Colonic mucosa (tissue), 4 donors: Measurements from ENCODE around the gene KIF5B. TPM values are rescaled to one million over a fixed set of nuclear protein-coding genes. Genes with fewer than 3 reads are reported as not detected.
"Not testable (repeated sequence)": the region's sequence is repeated elsewhere in the genome, so short reads cannot be mapped to it uniquely, and the experiment has no call there.

ENCODE experiments used
- DNase-seq: peaks from one replicate; pipeline ENCODE4 v3.0.0-alpha.2; 2020
- H3K27ac ChIP-seq: fragments of 200-600 bp; one replicate; pipeline ENCODE4 v1.8.0; 2021
- H3K27me3 ChIP-seq: fragments of 200-600 bp; one replicate; pipeline ENCODE4 v1.8.0; 2021
- H3K36me3 ChIP-seq: fragments of 200-600 bp; one replicate; pipeline ENCODE4 v1.8.0; 2021
- H3K4me1 ChIP-seq: fragments of 200-600 bp; one replicate; pipeline ENCODE4 v1.8.0; 2021; ENCODE audit warnings: mild to moderate bottlenecking
- H3K4me3 ChIP-seq: fragments of 200-600 bp; one replicate; pipeline ENCODE4 v1.8.0; 2021
- H3K9ac ChIP-seq, 2 donors: one replicate each; pipeline ENCODE4 v1.7.0; 2013; ENCODE audit warnings: control low read depth in 2 of 2, low read depth in 2 of 2, low read length in 2 of 2
- H3K9me3 ChIP-seq: fragments of 200-600 bp; one replicate; pipeline ENCODE4 v1.8.0; 2021
- intact Hi-C: fragments of 100-400 bp; cut with DNase I; formaldehyde crosslinking; loops from one replicate; pipeline ENCODE4 v1.14.1; 2022
- total RNA-seq, 2 donors: library from RNA; stranded (reverse); fragmentation: NEBNext Ultra II Directional in 1 of 2; extraction: Animal tissue kit (Norgen Biotek cat#: 25700) in 1 of 2; gene quantifications; one replicate each; pipeline ENCODE4 v1.2.1, GENCODE V29; 2021
- TF ChIP-seq, protein P1 (sequence below): fragments of 200-600 bp; IDR thresholded peaks from one replicate; pipeline ENCODE4 v1.8.0; 2022; ENCODE audit warnings: antibody characterized with exemption, mild to moderate bottlenecking
- donor health status: healthy.
- donor health status: DM: no; HTN: no; CAD: no.
- donor health status: DM: no; HTN: no; CAD: no.

Gene KIF5B
- total RNA-seq, 2 donors from 2014 or later, result 119 to 153 TPM

DNA sequence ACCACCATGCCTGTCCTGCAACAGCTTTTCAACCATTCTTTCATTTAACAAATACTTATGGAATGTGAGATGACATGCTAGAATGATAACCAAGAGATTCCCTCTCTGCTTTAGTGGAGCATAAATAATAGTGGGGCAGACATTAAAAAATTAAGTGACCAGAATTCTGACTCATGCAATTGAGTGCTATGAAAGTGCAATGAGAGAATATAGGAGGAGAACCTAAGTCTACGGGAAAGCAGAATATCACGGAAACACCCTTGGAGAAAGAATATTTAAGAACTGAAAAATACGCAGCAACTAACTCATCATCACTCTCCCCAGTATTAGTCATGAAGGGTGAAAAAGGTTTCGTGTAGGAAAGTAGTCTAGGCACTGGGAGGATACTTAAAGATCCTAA, 7.1 kb downstream of the KIF5B start:
- Histone ChIP-seq H3K27ac (no peak overlapping the region), H3K4me1 (no peaks in the 10 kb centered on the region)
- intact Hi-C loops, result no loop called here

DNA sequence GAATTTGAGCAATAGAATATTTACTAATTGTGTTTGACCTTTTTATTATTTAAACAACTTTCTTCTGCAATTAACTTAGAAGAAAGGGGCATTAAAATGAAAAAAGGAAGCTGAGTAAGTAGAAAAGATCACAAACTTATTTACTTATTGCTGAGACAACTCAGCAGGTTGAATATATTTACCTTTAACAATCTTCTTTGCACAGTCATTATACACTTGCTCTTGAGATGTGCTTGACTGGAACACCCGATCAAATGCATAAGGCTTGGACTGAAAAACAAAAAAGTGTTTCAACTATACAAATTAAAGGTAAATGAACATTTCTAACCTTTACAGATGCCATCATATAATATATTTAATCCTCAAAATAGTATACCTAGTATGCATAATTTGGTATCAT, 7.9 kb downstream of the KIF5B start:
- Histone ChIP-seq H3K9me3 (no peaks in the 10 kb centered on the region), H3K4me3 (no peak overlapping the region), H3K9ac (no peak overlapping the region), H3K4me1 (no peaks in the 10 kb centered on the region), H3K27ac (no peak overlapping the region), H3K36me3 (no peaks in the 10 kb centered on the region), H3K27me3 (no peaks in the 10 kb centered on the region)
- DNase-seq, result no peak
- intact Hi-C loops, result no loop called here
- TF ChIP-seq, protein P1, sequence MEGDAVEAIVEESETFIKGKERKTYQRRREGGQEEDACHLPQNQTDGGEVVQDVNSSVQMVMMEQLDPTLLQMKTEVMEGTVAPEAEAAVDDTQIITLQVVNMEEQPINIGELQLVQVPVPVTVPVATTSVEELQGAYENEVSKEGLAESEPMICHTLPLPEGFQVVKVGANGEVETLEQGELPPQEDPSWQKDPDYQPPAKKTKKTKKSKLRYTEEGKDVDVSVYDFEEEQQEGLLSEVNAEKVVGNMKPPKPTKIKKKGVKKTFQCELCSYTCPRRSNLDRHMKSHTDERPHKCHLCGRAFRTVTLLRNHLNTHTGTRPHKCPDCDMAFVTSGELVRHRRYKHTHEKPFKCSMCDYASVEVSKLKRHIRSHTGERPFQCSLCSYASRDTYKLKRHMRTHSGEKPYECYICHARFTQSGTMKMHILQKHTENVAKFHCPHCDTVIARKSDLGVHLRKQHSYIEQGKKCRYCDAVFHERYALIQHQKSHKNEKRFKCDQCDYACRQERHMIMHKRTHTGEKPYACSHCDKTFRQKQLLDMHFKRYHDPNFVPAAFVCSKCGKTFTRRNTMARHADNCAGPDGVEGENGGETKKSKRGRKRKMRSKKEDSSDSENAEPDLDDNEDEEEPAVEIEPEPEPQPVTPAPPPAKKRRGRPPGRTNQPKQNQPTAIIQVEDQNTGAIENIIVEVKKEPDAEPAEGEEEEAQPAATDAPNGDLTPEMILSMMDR, result no peak

More for the DNA sequence above, 7.1 kb downstream of the KIF5B start:
- TF ChIP-seq, protein P1, result no peak
- Histone ChIP-seq H3K4me3 (no peak overlapping the region), H3K36me3 (no peaks in the 10 kb centered on the region), H3K9ac (no peak overlapping the region), H3K9me3 (no peaks in the 10 kb centered on the region), H3K27me3 (no peaks in the 10 kb centered on the region)
- DNase-seq, result no peak

DNA sequence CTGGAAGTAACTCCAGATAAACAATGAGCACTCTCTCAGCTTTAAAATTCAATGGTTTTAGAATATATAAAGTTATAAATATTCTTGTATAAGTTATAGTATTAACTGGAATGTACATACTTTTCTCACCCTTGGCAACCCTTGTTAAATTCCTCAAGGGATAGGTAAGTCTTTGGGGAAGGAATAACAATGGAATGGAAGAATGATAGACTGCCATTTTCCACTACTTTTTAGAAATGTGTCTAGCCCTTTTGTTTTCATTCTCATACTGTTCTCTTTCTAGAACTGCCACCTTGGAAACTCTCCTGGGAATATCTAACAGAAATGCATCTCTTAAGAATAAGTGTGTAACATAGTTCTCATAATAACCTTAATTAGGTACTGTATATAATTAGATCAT, 8.3 kb downstream of the KIF5B start:
- Histone ChIP-seq H3K9ac (no peak overlapping the region), H3K4me3 (no peak overlapping the region), H3K4me1 (no peaks in the 10 kb centered on the region), H3K9me3 (no peaks in the 10 kb centered on the region), H3K27ac (no peak overlapping the region), H3K36me3 (no peaks in the 10 kb centered on the region), H3K27me3 (no peaks in the 10 kb centered on the region)
- intact Hi-C loops, result no loop called here
- no peak for DNase-seq
- TF ChIP-seq, protein P1, result no peak

DNA sequence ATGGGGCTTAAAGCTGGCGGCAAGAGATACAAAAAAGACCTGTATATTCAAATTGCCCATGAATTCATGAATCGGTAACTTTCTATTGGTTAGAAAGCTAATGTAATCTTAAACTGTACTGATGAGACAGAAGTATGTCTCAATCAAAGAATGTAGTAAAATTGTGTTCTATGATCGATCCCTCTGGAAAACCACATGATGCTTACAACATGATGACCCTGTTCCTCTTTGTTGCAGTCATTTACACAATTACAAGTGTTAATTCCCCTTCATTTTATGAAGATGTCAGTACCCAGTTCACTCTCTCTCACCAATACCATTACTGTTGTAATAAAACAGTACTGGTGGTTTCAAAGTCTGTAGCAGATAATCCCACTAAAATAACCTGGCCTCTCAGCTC, 10.1 kb downstream of the KIF5B start:
- no peaks in the 10 kb centered on the region for H3K36me3 ChIP-seq

DNA sequence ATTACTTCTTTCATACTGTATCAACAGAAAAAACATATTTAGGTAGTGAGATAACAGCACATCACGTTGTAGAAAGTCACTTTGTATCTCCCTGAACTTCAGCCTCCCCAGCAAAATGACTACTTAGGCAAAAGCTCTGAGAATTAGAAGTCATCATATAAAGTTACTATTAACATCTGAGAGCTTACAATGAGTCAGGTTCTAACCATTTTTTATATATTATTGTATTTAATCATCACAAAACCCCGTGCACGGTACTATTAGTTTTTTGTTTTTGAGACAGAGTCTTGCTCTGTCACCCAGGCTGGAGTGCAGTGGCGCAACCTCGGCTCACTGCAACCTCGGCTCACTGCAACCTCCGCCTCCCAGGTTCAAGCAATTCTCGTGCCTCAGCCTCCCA, 13.5 kb downstream of the KIF5B start:
- H3K27me3 ChIP-seq, intact Hi-C loops, H3K4me3 ChIP-seq, DNase-seq, H3K36me3 ChIP-seq, H3K4me1 ChIP-seq, H3K9me3 ChIP-seq, H3K27ac ChIP-seq, H3K9ac ChIP-seq: not testable (repeated sequence)

More for the DNA sequence above, 10.1 kb downstream of the KIF5B start:
- H3K27ac ChIP-seq, result no peak overlapping the region
- H3K4me1 ChIP-seq, result no peaks in the 10 kb centered on the region
- no peak overlapping the region for H3K9ac ChIP-seq
- no peaks in the 10 kb centered on the region for H3K27me3 ChIP-seq
- intact Hi-C loops, result no loop called here
- TF ChIP-seq, protein P1, result no peak
- DNase-seq, result no peak
- H3K9me3 ChIP-seq, result no peaks in the 10 kb centered on the region
- H3K4me3 ChIP-seq, result no peak overlapping the region

DNA sequence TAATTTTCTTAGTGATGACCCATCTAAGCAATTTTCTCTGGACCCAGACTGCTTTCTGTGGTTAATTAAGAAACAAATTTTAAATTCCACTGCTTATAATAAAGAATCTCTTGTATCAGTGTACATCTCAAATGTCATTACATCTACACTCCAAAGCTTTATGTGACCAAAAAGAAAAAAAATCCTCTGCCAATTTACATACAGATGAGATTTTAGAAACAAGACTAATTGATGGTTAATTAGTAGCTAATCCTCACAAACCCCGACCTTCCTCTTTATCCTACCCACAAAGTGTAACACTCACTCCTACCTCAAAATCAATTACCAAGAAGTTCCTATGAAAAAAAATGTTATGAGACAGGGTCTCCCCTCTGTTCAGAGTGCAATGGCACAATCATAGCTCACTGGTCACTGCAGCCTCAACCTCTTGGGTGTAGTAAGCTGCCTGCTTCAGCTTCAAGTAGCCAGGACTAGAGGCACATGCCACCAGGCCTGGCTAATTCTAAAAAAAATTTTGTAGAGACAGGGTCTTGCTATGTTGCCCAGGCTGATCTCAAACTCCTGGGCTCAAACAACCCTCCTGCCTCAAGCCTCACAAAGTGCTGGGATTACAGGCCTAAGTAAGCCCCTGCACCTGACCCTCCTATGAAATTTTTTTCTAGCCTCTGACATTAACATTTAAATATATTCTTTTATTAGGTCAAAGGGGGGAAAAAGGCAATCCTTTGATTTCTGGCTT, 14.8 kb downstream of the KIF5B start:
- H3K36me3 ChIP-seq, result no peaks in the 10 kb centered on the region
- no peak overlapping the region for H3K4me3 ChIP-seq
- no peaks in the 10 kb centered on the region for H3K27me3 ChIP-seq
- no peak overlapping the region for H3K27ac ChIP-seq
- TF ChIP-seq, protein P1, result no peak
- DNase-seq, result no peak
- intact Hi-C loops, result no loop called here
- no peak overlapping the region for H3K9ac ChIP-seq
- H3K4me1 ChIP-seq, result no peaks in the 10 kb centered on the region
- H3K9me3 ChIP-seq, result no peaks in the 10 kb centered on the region
